Measurements from ENCODE around the gene BOK. TPM values are rescaled to one million over a fixed set of nuclear protein-coding genes. Genes with fewer than 3 reads are reported as not detected.
A peak's percentile ranks its signal among the peaks of the same experiment; 100 is the strongest.

BOK gene
- total and polyA plus RNA-seq, 10 of the 15 experiments (the other 5 are each of a cell fraction or from before 2014, with no cell fraction given) = 0.04 to 0.15 (median 0.12) TPM; not detected in 7

DNA sequence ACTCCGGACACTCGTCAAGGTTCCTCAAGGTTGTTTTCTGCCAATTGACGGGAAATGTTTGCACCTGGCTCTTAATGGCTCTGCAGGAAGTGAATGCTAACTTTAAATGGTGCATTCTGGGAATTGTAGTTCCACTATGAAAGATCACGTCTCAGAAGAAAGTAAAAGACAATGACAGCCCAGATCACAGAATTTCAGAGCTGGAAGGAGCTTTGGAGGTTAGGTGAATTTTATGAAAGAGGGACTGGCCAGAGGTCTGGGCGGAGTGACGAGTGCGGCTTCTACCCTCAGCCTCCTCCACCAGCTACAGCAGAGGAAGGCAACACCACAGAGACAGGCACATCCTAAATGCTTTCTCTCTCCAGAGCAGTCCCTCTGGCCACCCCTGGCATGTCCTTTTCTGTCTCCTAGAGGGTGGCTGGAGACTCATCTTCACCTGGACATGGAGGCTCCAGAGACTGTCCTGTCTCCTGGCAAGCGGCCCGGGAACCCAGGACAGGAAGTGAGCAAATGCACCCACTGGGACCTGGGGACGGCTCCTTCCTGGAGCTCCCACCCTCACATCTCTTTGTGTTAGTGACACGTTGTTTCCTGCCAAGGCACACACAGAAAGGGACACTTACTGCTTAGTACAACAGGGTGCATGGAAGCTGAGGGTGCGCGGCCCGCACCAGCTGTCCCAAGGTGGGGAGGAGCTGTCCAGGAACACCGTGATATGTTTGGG, 59.0 kb downstream of the BOK start (continued):
- TF ChIP-seq GABPA (IDR thresholded peaks at IDR 0.05; ENCODE audit: low read depth) (peak; percentile 89), ATF7 (IDR thresholded peaks at IDR 0.05; ENCODE audit: low read depth) (no peak), USF1 (IDR thresholded peaks at IDR 0.05; ENCODE audit: borderline replicate concordance, extremely low read length, insufficient read depth, low read depth, low read length) (no peak), HDAC2 (IDR thresholded peaks at IDR 0.05) (no peak), SP1 (IDR thresholded peaks at IDR 0.05; ENCODE audit: low read depth, low read length) (no peak), RAD51 (IDR thresholded peaks at IDR 0.05) (no peak), MEF2B (IDR thresholded peaks at IDR 0.05; ENCODE audit: partially characterized antibody, poor library complexity, severe bottlenecking) (peak; percentile 29), STAT1 (conservative IDR thresholded peaks at IDR 0.05) (no peak), PKNOX1 (IDR thresholded peaks at IDR 0.05) (peak; percentile 36; the same call in 1 of the 2 replicates), POU2F2 (IDR thresholded peaks at IDR 0.05; ENCODE audit: borderline replicate concordance, low read depth, low read length) (no peak), ZNF207 (IDR thresholded peaks at IDR 0.05; ENCODE audit: borderline replicate concordance) (no peak), NR2C1 (IDR thresholded peaks at IDR 0.05) (peak; percentile 93), ZBTB11 (CRISPR knock-in tag; IDR thresholded peaks at IDR 0.05) (no peak), ETV6 (conservative IDR thresholded peaks at IDR 0.05 in 1 of 2, IDR thresholded peaks at IDR 0.05 in 1 of 2; ENCODE audit: borderline replicate concordance in 1 of 2, low read depth in 1 of 2) (no peak), SPI1 (IDR thresholded peaks at IDR 0.05; ENCODE audit: borderline replicate concordance, insufficient read depth, low read depth, low read length) (peak; percentile 50; the same call in 1 of the 2 replicates)
- TF ChIP-seq, protein P1, sequence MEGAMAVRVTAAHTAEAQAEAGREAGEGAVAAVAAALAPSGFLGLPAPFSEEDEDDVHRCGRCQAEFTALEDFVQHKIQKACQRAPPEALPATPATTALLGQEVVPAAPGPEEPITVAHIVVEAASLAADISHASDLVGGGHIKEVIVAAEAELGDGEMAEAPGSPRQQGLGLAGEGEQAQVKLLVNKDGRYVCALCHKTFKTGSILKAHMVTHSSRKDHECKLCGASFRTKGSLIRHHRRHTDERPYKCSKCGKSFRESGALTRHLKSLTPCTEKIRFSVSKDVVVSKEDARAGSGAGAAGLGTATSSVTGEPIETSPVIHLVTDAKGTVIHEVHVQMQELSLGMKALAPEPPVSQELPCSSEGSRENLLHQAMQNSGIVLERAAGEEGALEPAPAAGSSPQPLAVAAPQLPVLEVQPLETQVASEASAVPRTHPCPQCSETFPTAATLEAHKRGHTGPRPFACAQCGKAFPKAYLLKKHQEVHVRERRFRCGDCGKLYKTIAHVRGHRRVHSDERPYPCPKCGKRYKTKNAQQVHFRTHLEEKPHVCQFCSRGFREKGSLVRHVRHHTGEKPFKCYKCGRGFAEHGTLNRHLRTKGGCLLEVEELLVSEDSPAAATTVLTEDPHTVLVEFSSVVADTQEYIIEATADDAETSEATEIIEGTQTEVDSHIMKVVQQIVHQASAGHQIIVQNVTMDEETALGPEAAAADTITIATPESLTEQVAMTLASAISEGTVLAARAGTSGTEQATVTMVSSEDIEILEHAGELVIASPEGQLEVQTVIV (IDR thresholded peaks at IDR 0.05; ENCODE audit: borderline replicate concordance, partially characterized antibody) = no peak
- TF ChIP-seq, protein P2, sequence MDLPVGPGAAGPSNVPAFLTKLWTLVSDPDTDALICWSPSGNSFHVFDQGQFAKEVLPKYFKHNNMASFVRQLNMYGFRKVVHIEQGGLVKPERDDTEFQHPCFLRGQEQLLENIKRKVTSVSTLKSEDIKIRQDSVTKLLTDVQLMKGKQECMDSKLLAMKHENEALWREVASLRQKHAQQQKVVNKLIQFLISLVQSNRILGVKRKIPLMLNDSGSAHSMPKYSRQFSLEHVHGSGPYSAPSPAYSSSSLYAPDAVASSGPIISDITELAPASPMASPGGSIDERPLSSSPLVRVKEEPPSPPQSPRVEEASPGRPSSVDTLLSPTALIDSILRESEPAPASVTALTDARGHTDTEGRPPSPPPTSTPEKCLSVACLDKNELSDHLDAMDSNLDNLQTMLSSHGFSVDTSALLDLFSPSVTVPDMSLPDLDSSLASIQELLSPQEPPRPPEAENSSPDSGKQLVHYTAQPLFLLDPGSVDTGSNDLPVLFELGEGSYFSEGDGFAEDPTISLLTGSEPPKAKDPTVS (IDR thresholded peaks at IDR 0.05; ENCODE audit: low read depth, low read length) = no peak

All from GM12878 (cell line).